HFF-Myc (cell line): ENCODE data around the gene NKX6-2.

ENCODE experiments used
- DNase-seq: peaks from one replicate; pipeline ENCODE4 v3.0.0-alpha.2; 2011; ENCODE audit warnings: low read depth; ENCODE audit errors: extremely low read depth
- H3K4me3 ChIP-seq: replicated peaks from 2 replicates; pipeline ENCODE4 v1.5.1; 2011; ENCODE audit warnings: low read depth, mild to moderate bottlenecking, control low read depth, low read length
- CTCF ChIP-seq: IDR thresholded peaks from 2 replicates; pipeline ENCODE4 v1.5.1; 2012; ENCODE audit warnings: mild to moderate bottlenecking, low read depth, low read length, control low read depth; ENCODE audit errors: missing control alignments

The NKX6-2 gene

GRCh38 chr10:132770061-132771021 is 15.6 kb downstream of the NKX6-2 start:
- H3K4me3 ChIP-seq: no peak overlapping the region
- no peak for TF ChIP-seq CTCF
- DNase-seq: no peak

- TF ChIP-seq CTCF: no peak
These were observed 17.4 kb downstream of the NKX6-2 start for GRCh38 chr10:132768346-132769248.

GRCh38 chr10:132766291-132766690 is 19.7 kb downstream of the NKX6-2 start:
- H3K4me3 ChIP-seq: no peak overlapping the region
- no peak for DNase-seq
- no peak for TF ChIP-seq CTCF

More at GRCh38 chr10:132768346-132769248, 17.4 kb downstream of the NKX6-2 start:
- no peak for DNase-seq
- no peak overlapping the region for H3K4me3 ChIP-seq

GRCh38 chr10:132765435-132765834 is 20.5 kb downstream of the NKX6-2 start:
- TF ChIP-seq CTCF: no peak
- no peak overlapping the region for H3K4me3 ChIP-seq
- no peak for DNase-seq

- no peak for DNase-seq
- TF ChIP-seq CTCF: no peak
- no peak overlapping the region for H3K4me3 ChIP-seq
These were observed 21.8 kb downstream of the NKX6-2 start for GRCh38 chr10:132764108-132764507.

- no peak for DNase-seq
- no peak for TF ChIP-seq CTCF
- H3K4me3 ChIP-seq: no peak overlapping the region
These were observed 22.4 kb downstream of the NKX6-2 start for GRCh38 chr10:132763545-132763944.
